Heart left ventricle (tissue), 16 donors: ENCODE results near the gene CCDC7. TPM values are rescaled to one million over a fixed set of nuclear protein-coding genes. Genes with fewer than 3 reads are reported as not detected.

Experiments
- ATAC-seq, 4 donors: fragments of 200-7000 bp; cut with Tn5 transposase; one replicate each; pipeline ENCODE4 v1.9.1; 2020 to 2022; ENCODE audit warnings: moderate library complexity in 4 of 4, mild to moderate bottlenecking in 3 of 4, moderate number of reproducible peaks in 1 of 4
- DNase-seq, 5 donors: peaks; one replicate each; pipeline ENCODE4 v3.0.0-alpha.2; 2020
- H3K27ac ChIP-seq, 12 donors: fragments of 200-600 bp; sonication (generic) in 4 of 12; one replicate each; pipeline versions ENCODE4 v1.5.0 to v1.8.0; 2016 to 2022; ENCODE audit warnings: mild to moderate bottlenecking in 2 of 12
- H3K27me3 ChIP-seq, 9 donors: fragments of 200-600 bp; sonication (generic) in 2 of 9; one replicate each; pipeline versions ENCODE4 v1.5.1 to v1.8.0; 2016 to 2022; ENCODE audit warnings: mild to moderate bottlenecking in 3 of 9
- H3K36me3 ChIP-seq, 9 donors: fragments of 200-600 bp; sonication (generic) in 2 of 9; one replicate each; pipeline versions ENCODE4 v1.5.0 to v1.8.0; 2018 to 2022; ENCODE audit warnings: mild to moderate bottlenecking in 2 of 9
- H3K4me1 ChIP-seq, 12 donors: fragments of 200-600 bp; sonication (generic) in 4 of 12; one replicate each; pipeline versions ENCODE4 v1.5.0 to v1.8.0; 2016 to 2022; ENCODE audit warnings: mild to moderate bottlenecking in 3 of 12
- H3K4me3 ChIP-seq, 12 donors: fragments of 200-600 bp; sonication (generic) in 4 of 12; one replicate each; pipeline versions ENCODE4 v1.5.0 to v1.8.0; 2017 to 2022; ENCODE audit warnings: mild to moderate bottlenecking in 9 of 12, moderate library complexity in 4 of 12
- H3K9me3 ChIP-seq, 12 donors: fragments of 200-600 bp; sonication (generic) in 4 of 12; one replicate each; pipeline versions ENCODE4 v1.5.0 to v1.8.0; 2016 to 2022; ENCODE audit warnings: mild to moderate bottlenecking in 1 of 12
- CTCF ChIP-seq, 12 donors: fragments of 200-600 bp; sonication (generic) in 4 of 12; IDR thresholded peaks; one replicate each; pipeline versions ENCODE4 v1.5.0 to v1.8.0; 2018 to 2022; ENCODE audit warnings: antibody characterized with exemption in 12 of 12, mild to moderate bottlenecking in 5 of 12
- POLR2A ChIP-seq, 2 donors: fragments of 450-650 bp; IDR thresholded peaks; one replicate each; pipeline ENCODE4 v1.6.1; 2017; ENCODE audit warnings: antibody characterized with exemption in 2 of 2, mild to moderate bottlenecking in 2 of 2, moderate library complexity in 2 of 2
- WGBS, 4 donors: extraction: QIAGEN DNeasy Blood & Tissue Kit in 2 of 4; methylation state at CpG; one replicate each; pipeline versions ENCODE4 v1.1.5 to v1.1.7; 2013 to 2018; 5-methylcytosine and 5-hydroxymethylcytosine counted together
- intact Hi-C, 10 donors: fragments of 100-400 bp; cut with DNase I; formaldehyde crosslinking; loops; one replicate each; pipeline versions ENCODE4 v1.11.1 to v1.14.2; 2022
- polyA plus RNA-seq, 2 donors: library from polyadenylated mRNA; stranded (reverse); fragments of 200-250 nt; gene quantifications; one replicate each; pipeline ENCODE4 v1.2.3, GENCODE V29; 2013
- total RNA-seq, 9 donors: library from RNA; depleted of rRNA in 2 of 9; stranded (reverse); fragments of >200 nt in 2 of 9; fragmentation: NEBNext Ultra II Directional in 3 of 9; extraction: Animal tissue kit (Norgen Biotek cat#: 25700) in 3 of 9; gene quantifications; one replicate each; pipeline versions ENCODE4 v1.1.0 to v1.2.4, GENCODE V29; 2016 to 2023
- donor health status: ischemic (EF 13 %, LVEDD 7.1; RV severe dilation, severe dysfunction).
- donor health status: healthy with polysubstance abuse.
- donor health status: DM: no; HTN: yes; CAD: no.
- donor health status: DM: no; HTN: no; CAD: no.
- donor health status: ischemic (EF 25% LVEDD 6.9; RV normal size, moderate dysfunction).
- donor health status: ischemic (EF 25% LVEDD 5.7; RV mildly dilated, moderate dysfunction).
- donor health status: healthy.
- donor health status: DM: yes; HTN: yes; CAD: no.
- donor health status: ischemic (EF 35%, LVEDD 5.7; RV mildly dilated, moderate dysfunction).
- donor health status: nonischemic (EF 11% LVEDD 7.7; RV severe dilation, severe dysfunction).
- donor health status: DM: yes; HTN: yes; CAD: no.
- donor health status: PGD.
- donor health status: ischemic (EF 29% LVEDD 5.4; RV normal size, mild dysfunction).
- donor health status: nonischemic (EF 23%, LVEDD 6.1; RV moderate dilation, normal function).

CCDC7 gene
- total and polyA plus RNA-seq, 11 donors = 1.5 to 41.3 (median 22.4) TPM

GRCh38 chr10:32511599-32511998 lies 65.7 kb downstream of the CCDC7 start:
- Histone ChIP-seq H3K4me3 (no peak overlapping the region), H3K9me3 (peaks cover 0 to 7% (median 0%) of the 10 kb centered on the region in 12 donors), H3K27me3 (no peaks in the 10 kb centered on the region), H3K27ac (no peak overlapping the region), H3K36me3 (peaks cover 0 to 29% (median 0%) of the 10 kb centered on the region in 9 donors), H3K4me1 (no peaks in the 10 kb centered on the region)
- 84 to 98% (median 97%) methylated on average over 18 of the region's 18 CpGs for WGBS, 4 donors
- TF ChIP-seq POLR2A (IDR thresholded peaks at IDR 0.05) = no peak
- TF ChIP-seq CTCF (IDR thresholded peaks at IDR 0.05) = no peak
- intact Hi-C loops = no loop called here
- DNase-seq (no peak), ATAC-seq (no peak)

GRCh38 chr10:32516567-32517495 lies 70.9 kb downstream of the CCDC7 start:
- no peak overlapping the region for H3K4me3 ChIP-seq
- intact Hi-C loops = no loop called here
- H3K36me3 ChIP-seq = peaks cover 0 to 14% (median 0%) of the 10 kb centered on the region in 9 donors
- no peaks in the 10 kb centered on the region for H3K27me3 ChIP-seq
- no peaks in the 10 kb centered on the region for H3K4me1 ChIP-seq
- WGBS, 4 donors = 91 to 94% (median 93%) methylated on average over 4 of the region's 4 CpGs
- no peak for TF ChIP-seq POLR2A (IDR thresholded peaks at IDR 0.05)
- TF ChIP-seq CTCF (IDR thresholded peaks at IDR 0.05) = no peak
- H3K9me3 ChIP-seq = peaks cover 0 to 26% (median 15%) of the 10 kb centered on the region in 12 donors
- no peak overlapping the region for H3K27ac ChIP-seq
- no peak for DNase-seq
- ATAC-seq = no peak

GRCh38 chr10:32530231-32530630 lies 84.3 kb downstream of the CCDC7 start:
- no peaks in the 10 kb centered on the region for H3K4me1 ChIP-seq
- intact Hi-C loops = no loop called here

More at GRCh38 chr10:32530231-32530630, 84.3 kb downstream of the CCDC7 start:
- Histone ChIP-seq H3K36me3 (peaks cover 0 to 4% (median 0%) of the 10 kb centered on the region in 9 donors), H3K9me3 (peaks cover 0 to 22% (median 7%) of the 10 kb centered on the region in 12 donors), H3K4me3 (no peak overlapping the region), H3K27ac (no peak overlapping the region), H3K27me3 (no peaks in the 10 kb centered on the region)
- DNase-seq (no peak), ATAC-seq (no peak)
- TF ChIP-seq CTCF (IDR thresholded peaks at IDR 0.05) (no peak), POLR2A (IDR thresholded peaks at IDR 0.05) (no peak)
